ENCODE results near the gene FGF18.

GRCh38 chr5:171480239-171480638, 60.8 kb downstream of the FGF18 start:
- no peak for TF ChIP-seq CTCF (IDR thresholded peaks at IDR 0.05)
- no peak for TF ChIP-seq POLR2A (IDR thresholded peaks at IDR 0.05)

All from upper lobe of left lung (tissue), 4 donors.